GM19035 (cell line): ENCODE data around the gene NDUFS2.
A peak's percentile ranks its signal among the peaks of the same experiment; 100 is the strongest.

Source experiments
- ATAC-seq: cut with Tn5 transposase; IDR thresholded peaks from one replicate; pipeline ENCODE4 v1.9.1; 2021; ENCODE audit not compliant: unreplicated experiment

Gene NDUFS2

GRCh38 chr1:161193561-161194235 lies 8.5 kb upstream of the NDUFS2 start:
- ATAC-seq: no peak

DNA sequence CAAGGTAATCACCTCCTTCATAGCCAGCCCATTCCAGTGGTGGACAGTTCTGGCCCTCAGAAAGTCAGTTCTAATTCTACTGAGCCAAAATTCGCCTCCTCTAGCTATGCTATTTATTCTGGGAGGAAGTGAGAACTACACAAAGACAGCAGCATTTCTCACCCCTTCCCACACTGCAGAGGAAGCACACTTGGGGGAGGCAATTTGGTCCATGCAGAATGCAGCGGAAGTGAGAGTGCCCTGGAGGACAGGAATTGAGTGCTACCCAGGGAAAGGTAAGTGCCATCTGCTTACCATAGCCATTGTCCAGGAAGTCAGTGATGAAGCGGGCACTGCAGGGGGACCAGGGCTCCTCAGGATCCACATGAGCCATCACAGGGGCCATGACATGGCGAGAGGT lies 7.0 kb upstream of the NDUFS2 start:
- ATAC-seq: no peak

GRCh38 chr1:161196111-161196510 lies 6.1 kb upstream of the NDUFS2 start:
- ATAC-seq: no peak

GRCh38 chr1:161196521-161197451 lies 5.4 kb upstream of the NDUFS2 start:
- ATAC-seq: no peak

DNA sequence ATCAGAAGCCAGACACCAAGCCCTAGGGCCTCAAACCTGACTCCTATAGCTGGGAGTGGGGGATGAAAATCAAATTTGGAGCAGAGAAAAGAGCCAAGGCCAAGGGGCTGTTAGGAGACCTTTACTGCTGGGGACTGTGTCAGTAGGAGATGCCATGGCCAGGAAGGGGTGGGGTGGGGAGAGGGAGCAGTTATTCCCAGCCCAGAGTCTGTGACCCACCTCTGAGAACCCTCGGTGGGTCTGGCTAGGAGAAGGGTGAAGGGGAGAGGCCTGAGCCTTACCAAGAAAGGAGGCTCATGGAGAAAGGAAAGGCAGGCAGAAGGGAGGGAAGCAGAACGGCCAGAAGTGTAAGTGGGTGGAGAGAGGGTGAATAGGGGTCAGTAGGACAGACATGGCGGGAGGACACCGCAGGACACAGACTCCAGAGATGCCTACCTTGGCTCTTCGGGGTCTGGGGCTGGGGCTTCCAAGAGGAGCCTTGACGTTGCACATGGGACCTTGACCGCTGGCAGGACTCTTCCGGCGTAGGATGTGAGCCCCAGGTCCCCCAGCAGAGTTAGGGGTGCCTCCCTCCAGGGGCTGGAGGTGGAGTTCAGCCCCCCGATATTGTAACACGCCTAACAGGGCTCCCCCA lies 4.5 kb upstream of the NDUFS2 start:
- no peak for ATAC-seq

DNA sequence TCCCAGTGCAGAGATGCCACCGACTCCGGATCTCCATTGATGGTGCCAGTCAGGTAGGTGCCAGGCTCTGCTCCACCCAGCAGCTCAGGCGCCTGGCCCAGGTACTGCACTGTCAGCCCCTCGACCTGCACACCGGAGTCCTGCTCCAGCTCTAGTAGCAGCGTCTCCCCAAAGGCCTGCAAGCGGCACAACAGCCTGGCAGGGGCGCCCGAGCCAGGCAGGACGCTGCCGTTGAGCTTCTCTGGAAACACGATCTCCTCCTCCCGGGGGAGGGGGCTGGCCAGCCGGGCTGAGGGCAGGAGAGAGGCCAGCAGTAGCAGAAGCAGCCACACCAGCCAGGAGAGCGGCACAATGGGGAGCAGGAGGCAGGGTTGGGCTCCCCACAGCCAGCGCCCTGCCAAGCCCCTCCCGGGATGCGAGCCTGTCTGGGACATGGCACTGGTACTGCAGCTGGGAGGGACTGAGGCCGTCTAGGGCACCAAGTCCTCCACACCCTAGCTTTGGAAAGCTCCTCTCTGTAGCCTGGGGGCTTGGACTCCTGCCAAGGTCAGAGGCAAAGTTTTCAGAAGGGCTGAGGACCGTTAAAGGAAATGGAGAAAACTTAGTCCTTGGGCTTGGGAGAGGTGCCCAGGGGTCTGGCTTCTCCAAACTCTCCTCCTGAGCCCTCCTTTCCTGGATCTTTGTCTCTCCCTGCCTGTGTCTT lies 3.8 kb upstream of the NDUFS2 start:
- no peak for ATAC-seq

- ATAC-seq: no peak
Measured at GRCh38 chr1:161198897-161199431, 3.2 kb upstream of the NDUFS2 start, which contains the start of gene ADAMTS4. ADAMTS4 (minus strand) TSS chr1:161199054; CDS start chr1:161198627, 427 bp downstream.

- no peak for ATAC-seq
Measured at GRCh38 chr1:161199506-161200139, 2.5 kb upstream of the NDUFS2 start.

- no peak for ATAC-seq
Measured at GRCh38 chr1:161200421-161200991, 1.7 kb upstream of the NDUFS2 start.

DNA sequence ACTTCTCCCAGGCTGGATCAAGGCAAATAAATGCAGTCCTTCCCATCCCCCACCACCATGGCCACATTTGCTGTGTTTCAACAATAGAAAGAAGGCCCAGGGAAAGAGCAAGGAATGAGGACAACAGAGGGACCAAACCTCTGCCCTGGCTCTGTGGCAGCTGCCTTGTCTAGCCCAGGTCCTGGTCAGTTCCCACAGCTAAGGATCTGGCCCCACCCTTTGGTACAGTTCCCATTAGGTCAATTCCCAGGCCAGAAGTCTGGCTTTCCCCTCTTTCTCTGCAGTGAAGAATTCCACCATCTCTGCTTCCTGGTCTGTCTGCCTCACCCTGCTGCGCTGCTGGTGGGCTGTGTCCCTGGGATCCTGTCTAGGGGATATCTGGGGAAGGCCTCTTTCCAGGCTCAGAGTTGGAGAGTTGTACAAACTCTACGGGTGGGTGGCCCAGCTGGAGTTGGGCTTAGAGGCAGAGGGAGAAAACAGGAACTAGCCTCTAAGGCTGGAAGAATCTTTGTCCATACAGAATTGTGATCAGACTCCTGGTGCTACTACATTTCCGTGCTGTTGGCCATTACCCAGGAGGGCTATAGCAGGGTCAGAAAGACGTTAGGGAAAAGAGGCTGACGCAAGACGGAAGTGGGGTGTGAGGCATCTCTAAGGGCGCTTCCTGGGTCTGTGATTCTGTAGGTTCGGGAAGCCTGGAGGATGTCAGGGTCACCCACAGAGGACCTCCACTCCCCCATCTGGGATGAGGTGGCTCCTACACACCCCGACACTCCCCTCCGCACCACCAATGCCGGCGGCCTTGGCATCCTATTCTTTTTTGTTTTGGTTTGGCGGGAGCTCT lies 953 bp upstream of the NDUFS2 start:
- ATAC-seq: no peak

GRCh38 chr1:161206411-161207140 lies 4.4 kb downstream of the NDUFS2 start:
- no peak for ATAC-seq

DNA sequence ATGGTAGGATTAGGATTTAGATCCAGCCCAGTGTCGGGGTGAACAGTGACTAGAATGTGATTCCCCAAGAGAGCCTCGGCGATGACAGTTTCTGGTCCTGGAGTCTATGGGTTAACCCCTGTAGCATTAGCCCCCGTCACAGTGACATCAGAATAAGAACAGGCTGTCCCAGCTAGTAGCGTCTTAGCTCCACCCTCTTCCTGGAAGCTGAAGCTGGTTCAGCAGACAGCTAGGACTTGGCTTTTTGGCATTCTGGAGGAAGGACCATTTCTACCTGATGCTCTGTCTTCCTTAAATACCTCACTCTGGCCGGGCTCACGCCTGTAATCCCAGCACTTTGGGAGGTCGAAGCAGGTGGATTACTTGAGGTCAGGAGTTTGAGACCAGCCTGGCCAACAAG lies 5.0 kb downstream of the NDUFS2 start:
- no peak for ATAC-seq

DNA sequence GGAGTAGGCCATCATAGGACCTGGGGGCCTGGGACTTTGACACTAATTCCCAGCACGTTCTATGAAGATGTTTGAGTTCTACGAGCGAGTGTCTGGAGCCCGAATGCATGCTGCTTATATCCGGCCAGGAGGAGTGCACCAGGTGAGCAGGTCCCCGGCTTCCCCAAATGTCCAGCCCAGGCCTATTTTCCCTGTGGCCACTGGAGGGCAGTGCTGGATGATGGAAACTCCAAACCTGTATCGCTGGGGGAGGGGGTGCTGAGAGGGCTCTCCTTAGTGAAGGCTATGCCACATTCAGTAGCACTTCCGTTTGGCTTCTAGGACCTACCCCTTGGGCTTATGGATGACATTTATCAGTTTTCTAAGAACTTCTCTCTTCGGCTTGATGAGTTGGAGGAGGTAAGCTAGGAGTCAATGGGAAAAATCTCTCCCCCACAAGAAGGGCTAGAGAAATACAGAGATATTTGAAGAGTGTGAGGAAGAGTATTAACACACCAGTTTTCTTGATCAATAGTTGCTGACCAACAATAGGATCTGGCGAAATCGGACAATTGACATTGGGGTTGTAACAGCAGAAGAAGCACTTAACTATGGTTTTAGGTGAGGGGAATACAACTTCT lies 7.7 kb downstream of the NDUFS2 start:
- no peak for ATAC-seq

DNA sequence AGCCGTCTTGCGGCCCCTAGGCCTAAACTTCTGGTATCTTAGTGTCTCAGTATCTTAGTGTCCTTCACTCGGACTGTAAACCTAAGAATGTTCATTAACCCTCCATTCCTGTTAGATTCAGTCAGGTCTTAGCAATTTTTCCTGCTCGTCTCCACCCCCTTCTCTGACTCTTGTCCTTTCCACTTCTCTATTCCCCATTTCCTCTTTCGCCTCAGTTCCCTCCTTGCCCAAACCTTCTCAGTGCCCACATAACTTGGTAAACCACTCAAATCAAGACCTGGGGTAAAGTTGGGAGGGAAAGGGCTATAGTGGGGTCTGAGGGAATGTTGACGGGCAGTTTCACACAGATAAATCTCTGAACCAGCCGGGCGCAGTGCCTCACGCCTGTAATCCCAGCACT lies 12.2 kb downstream of the NDUFS2 start:
- ATAC-seq: no peak

- ATAC-seq: no peak
Measured at GRCh38 chr1:161215076-161215475, 12.9 kb downstream of the NDUFS2 start, which contains the start of gene FCER1G. FCER1G (plus strand) TSS chr1:161215295; CDS start chr1:161215322, 27 bp downstream.

DNA sequence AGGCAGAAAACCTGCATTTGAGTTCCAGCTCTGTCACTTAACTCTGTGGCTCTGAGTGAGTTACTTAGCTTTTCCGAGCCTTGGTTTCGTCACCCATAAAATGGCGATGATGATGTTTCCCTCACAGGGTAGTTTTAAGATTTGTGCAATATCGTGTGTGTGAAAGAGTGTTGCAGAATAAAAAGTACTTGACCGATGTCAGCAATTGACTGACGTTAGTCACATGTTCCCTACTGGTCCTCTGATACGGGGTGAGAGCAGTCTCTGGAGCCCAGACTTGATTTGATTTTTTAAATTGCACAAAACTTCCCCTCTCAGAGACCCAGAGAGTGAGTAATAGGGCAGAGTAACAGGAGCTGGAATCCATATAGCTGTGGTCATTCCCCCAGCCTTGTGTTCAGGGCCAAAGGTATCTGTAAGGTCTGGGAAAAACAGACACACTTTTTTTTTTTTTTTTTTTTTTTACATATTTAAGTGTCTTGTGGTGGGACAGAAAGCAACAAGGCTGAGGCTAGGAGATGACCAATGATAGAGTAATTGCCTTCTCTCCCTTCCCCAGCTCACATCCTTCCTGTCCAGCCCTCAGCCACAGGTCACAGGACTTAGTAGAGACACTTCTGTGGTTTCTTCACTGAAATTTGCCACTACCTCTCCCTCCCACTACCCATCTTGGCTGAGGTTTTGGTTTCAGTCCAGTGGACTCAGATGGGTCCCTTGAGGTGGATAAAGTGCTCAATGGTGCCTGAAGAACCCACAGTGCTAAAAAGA lies 15.0 kb downstream of the NDUFS2 start:
- ATAC-seq: peak; percentile 88

DNA sequence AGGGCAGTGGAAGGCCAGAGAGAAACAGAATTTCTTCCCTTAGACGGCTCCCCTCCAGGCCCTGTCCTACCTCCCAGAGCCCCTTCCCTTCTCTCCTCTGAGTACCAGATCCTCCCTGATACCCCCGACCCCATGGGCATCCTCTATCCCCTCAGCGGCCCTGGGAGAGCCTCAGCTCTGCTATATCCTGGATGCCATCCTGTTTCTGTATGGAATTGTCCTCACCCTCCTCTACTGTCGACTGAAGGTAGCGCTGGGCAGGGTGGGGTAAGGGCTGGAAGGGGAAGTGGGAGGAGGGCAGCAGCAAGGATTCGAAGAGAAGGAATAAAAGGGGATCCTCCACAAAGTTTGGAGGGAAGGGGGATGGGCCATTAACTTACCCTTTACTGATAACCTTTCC lies 15.7 kb downstream of the NDUFS2 start:
- ATAC-seq: no peak
